Right atrium auricular region (tissue), 2 donors: Measurements from ENCODE around the gene EFHD2. TPM values are rescaled to one million over a fixed set of nuclear protein-coding genes. Genes with fewer than 3 reads are reported as not detected.
"Not testable (repeated sequence)": the region's sequence is repeated elsewhere in the genome, so short reads cannot be mapped to it uniquely, and the experiment has no call there.

Source experiments
- DNase-seq: peaks from one replicate; pipeline ENCODE4 v3.0.0-alpha.2; 2019; ENCODE audit warnings: low spot score
- H3K27ac ChIP-seq, 2 donors: fragments of 200-600 bp; sonication (generic); 1 replicate in 1 of 2; 2 replicates in 1 of 2; pipeline ENCODE4 v1.5.1; 2016 to 2019
- H3K27me3 ChIP-seq, 2 donors: fragments of 200-600 bp; sonication (generic); one replicate each; pipeline versions ENCODE4 v1.5.1 to v1.6.0; 2017 to 2019
- H3K36me3 ChIP-seq: fragments of 200-600 bp; sonication (generic); one replicate; pipeline ENCODE4 v1.5.1; 2016
- H3K4me1 ChIP-seq, 2 donors: fragments of 200-600 bp; sonication (generic); one replicate each; pipeline versions ENCODE4 v1.5.1 to v1.6.0; 2017 to 2019
- H3K4me3 ChIP-seq, 2 donors: fragments of 200-600 bp; sonication (generic); 1 replicate in 1 of 2; 2 replicates in 1 of 2; pipeline ENCODE4 v1.5.1; 2017 to 2019; ENCODE audit warnings: mild to moderate bottlenecking in 1 of 2, moderate library complexity in 1 of 2
- H3K9me3 ChIP-seq, 2 donors: fragments of 200-600 bp; sonication (generic); one replicate each; pipeline ENCODE4 v1.5.1; 2019
- CTCF ChIP-seq, 2 donors: fragments of 200-600 bp; sonication (generic); IDR thresholded peaks; one replicate each; pipeline ENCODE4 v1.5.1; 2019; ENCODE audit warnings: antibody characterized with exemption in 2 of 2
- total RNA-seq, 2 donors: library from RNA; depleted of rRNA; stranded (reverse); fragments of >200 nt; gene quantifications; one replicate each; pipeline ENCODE4 v1.1.0, GENCODE V29; 2016

EFHD2 gene
- total RNA-seq, 2 donors from 2014 or later = 13.7 to 23.9 TPM

DNA sequence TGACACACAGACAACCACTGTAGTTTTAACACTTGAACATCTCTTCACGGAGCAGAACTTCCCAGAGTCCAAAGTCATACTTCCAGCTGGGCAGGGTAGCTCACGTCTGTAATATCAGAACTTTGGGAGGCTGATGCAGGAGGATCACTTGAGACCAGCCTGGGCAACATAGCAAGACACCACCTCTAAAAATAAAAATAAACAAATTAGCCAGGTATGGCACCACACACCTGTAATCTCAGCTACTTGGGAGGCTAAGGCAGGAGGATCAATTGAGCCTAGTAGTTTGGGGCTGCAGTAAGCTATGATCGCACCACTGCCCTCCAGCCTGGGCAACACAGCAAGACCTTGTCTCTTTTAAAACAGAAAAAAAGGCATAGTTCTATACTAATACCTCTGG, 24.3 kb upstream of the EFHD2 start:
- no peaks in the 10 kb centered on the region for H3K27me3 ChIP-seq
- peaks cover 0 to 9% of the 10 kb centered on the region in 2 donors for H3K4me1 ChIP-seq
- H3K36me3 ChIP-seq = no peaks in the 10 kb centered on the region
- DNase-seq = no peak
- H3K9me3 ChIP-seq = no peaks in the 10 kb centered on the region
- TF ChIP-seq CTCF (IDR thresholded peaks at IDR 0.05) = no peak
- H3K4me3 ChIP-seq = no peak overlapping the region
- H3K27ac ChIP-seq = no peak overlapping the region

GRCh38 chr1:15386164-15386749, 23.4 kb upstream of the EFHD2 start:
- DNase-seq = no peak
- Histone ChIP-seq H3K36me3 (no peaks in the 10 kb centered on the region), H3K4me1 (peaks cover 0 to 9% of the 10 kb centered on the region in 2 donors), H3K27me3 (no peaks in the 10 kb centered on the region), H3K4me3 (no peak overlapping the region), H3K9me3 (no peaks in the 10 kb centered on the region), H3K27ac (no peak overlapping the region)
- TF ChIP-seq CTCF (IDR thresholded peaks at IDR 0.05) = no peak

GRCh38 chr1:15388201-15388880, 21.3 kb upstream of the EFHD2 start:
- peaks cover 0 to 9% of the 10 kb centered on the region in 2 donors for H3K4me1 ChIP-seq
- H3K36me3 ChIP-seq = no peaks in the 10 kb centered on the region
- no peak overlapping the region for H3K4me3 ChIP-seq
- no peaks in the 10 kb centered on the region for H3K27me3 ChIP-seq
- no peak for DNase-seq
- H3K9me3 ChIP-seq = no peaks in the 10 kb centered on the region
- H3K27ac ChIP-seq = no peak overlapping the region
- no peak for TF ChIP-seq CTCF (IDR thresholded peaks at IDR 0.05)

- H3K4me1 ChIP-seq, H3K27me3 ChIP-seq, H3K9me3 ChIP-seq, DNase-seq, H3K4me3 ChIP-seq, H3K36me3 ChIP-seq, H3K27ac ChIP-seq: not testable (repeated sequence)
Observed at GRCh38 chr1:15389828-15390227, 19.9 kb upstream of the EFHD2 start.

GRCh38 chr1:15390667-15391066, 19.0 kb upstream of the EFHD2 start:
- no peaks in the 10 kb centered on the region for H3K9me3 ChIP-seq
- H3K4me3 ChIP-seq = no peak overlapping the region
- H3K27me3 ChIP-seq = no peaks in the 10 kb centered on the region
- DNase-seq = no peak
- no peaks in the 10 kb centered on the region for H3K36me3 ChIP-seq
- H3K27ac ChIP-seq = no peak overlapping the region
- TF ChIP-seq CTCF (IDR thresholded peaks at IDR 0.05) = no peak
- H3K4me1 ChIP-seq = peaks cover 0 to 9% of the 10 kb centered on the region in 2 donors

GRCh38 chr1:15391366-15391765, 18.3 kb upstream of the EFHD2 start:
- Histone ChIP-seq H3K4me1 (peaks cover 0 to 4% of the 10 kb centered on the region in 2 donors), H3K27ac (no peak overlapping the region), H3K9me3 (no peaks in the 10 kb centered on the region), H3K27me3 (no peaks in the 10 kb centered on the region), H3K36me3 (no peaks in the 10 kb centered on the region), H3K4me3 (no peak overlapping the region)
- no peak for DNase-seq
- TF ChIP-seq CTCF (IDR thresholded peaks at IDR 0.05) = no peak
